ENCODE data around the gene REPIN1.

REPIN1 gene

GRCh38 chr7:150398108-150398964 lies 29.7 kb downstream of the REPIN1 start:
- no peak for TF ChIP-seq CTCF (IDR thresholded peaks at IDR 0.05; ENCODE audit: extremely low read depth, missing control alignments)
- no peak for DNase-seq (ENCODE audit: low spot score)

GRCh38 chr7:150398965-150399320 lies 30.3 kb downstream of the REPIN1 start:
- no peak for TF ChIP-seq CTCF (IDR thresholded peaks at IDR 0.05; ENCODE audit: extremely low read depth, missing control alignments)
- DNase-seq (ENCODE audit: low spot score) = no peak

- no peak for TF ChIP-seq CTCF (IDR thresholded peaks at IDR 0.05; ENCODE audit: extremely low read depth, missing control alignments)
- DNase-seq (ENCODE audit: low spot score) = no peak
Measured at GRCh38 chr7:150399421-150400007, 30.9 kb downstream of the REPIN1 start.

GRCh38 chr7:150400008-150400787 lies 31.6 kb downstream of the REPIN1 start:
- no peak for TF ChIP-seq CTCF (IDR thresholded peaks at IDR 0.05; ENCODE audit: extremely low read depth, missing control alignments)
- no peak for DNase-seq (ENCODE audit: low spot score)

- DNase-seq (ENCODE audit: low spot score) = no peak
- TF ChIP-seq CTCF (IDR thresholded peaks at IDR 0.05; ENCODE audit: extremely low read depth, missing control alignments) = no peak
Measured at GRCh38 chr7:150400788-150401423, 32.3 kb downstream of the REPIN1 start.

GRCh38 chr7:150401424-150401790 lies 32.8 kb downstream of the REPIN1 start:
- peak; percentile 58 for DNase-seq (ENCODE audit: low spot score)
- TF ChIP-seq CTCF (IDR thresholded peaks at IDR 0.05; ENCODE audit: extremely low read depth, missing control alignments) = no peak
